RWPE2 (cell line): Measurements from ENCODE around the gene HOXA9.

ENCODE experiments used
- ATAC-seq: fragments of 200-7000 bp; cut with Tn5 transposase; 3 replicates; pipeline ENCODE4 v1.9.1; 2021; ENCODE audit warnings: low read depth
- DNase-seq: peaks from one replicate; pipeline ENCODE4 v3.0.0-alpha.2; 2020; ENCODE audit warnings: low spot score
- H3K27ac ChIP-seq: fragments of 450-650 bp; 2 replicates; pipeline ENCODE4 v1.5.1; 2017; ENCODE audit warnings: mild to moderate bottlenecking; ENCODE audit not compliant: poor library complexity, severe bottlenecking
- H3K27me3 ChIP-seq: fragments of 250-450 bp; sonication (Bioruptor Pico); 2 replicates; pipeline ENCODE4 v1.5.1; 2021; ENCODE audit warnings: mild to moderate bottlenecking, moderate library complexity; ENCODE audit not compliant: insufficient read depth, poor library complexity, severe bottlenecking
- H3K36me3 ChIP-seq: fragments of 250-450 bp; sonication (Bioruptor Pico); 2 replicates; pipeline ENCODE4 v1.5.1; 2020; ENCODE audit warnings: low read depth, mild to moderate bottlenecking, moderate library complexity
- H3K4me1 ChIP-seq: fragments of 250-450 bp; sonication (Bioruptor Pico); 2 replicates; pipeline ENCODE4 v1.5.1; 2021; ENCODE audit warnings: mild to moderate bottlenecking, moderate library complexity; ENCODE audit not compliant: insufficient read depth, poor library complexity, severe bottlenecking
- H3K4me3 ChIP-seq: fragments of 250-450 bp; sonication (Bioruptor Pico); 2 replicates; pipeline ENCODE4 v1.5.1; 2021; ENCODE audit warnings: mild to moderate bottlenecking, moderate library complexity; ENCODE audit not compliant: severe bottlenecking
- H3K9me3 ChIP-seq: fragments of 250-450 bp; sonication (Bioruptor Pico); 2 replicates; pipeline ENCODE4 v1.5.1; 2021; ENCODE audit warnings: mild to moderate bottlenecking, moderate library complexity; ENCODE audit not compliant: severe bottlenecking
- TF ChIP-seq, protein P1 (sequence below): fragments of 450-650 bp; IDR thresholded peaks from one replicate; pipeline ENCODE4 v1.5.1; 2017; ENCODE audit warnings: mild to moderate bottlenecking, moderate library complexity; ENCODE audit not compliant: poor library complexity, severe bottlenecking

Gene HOXA9

DNA sequence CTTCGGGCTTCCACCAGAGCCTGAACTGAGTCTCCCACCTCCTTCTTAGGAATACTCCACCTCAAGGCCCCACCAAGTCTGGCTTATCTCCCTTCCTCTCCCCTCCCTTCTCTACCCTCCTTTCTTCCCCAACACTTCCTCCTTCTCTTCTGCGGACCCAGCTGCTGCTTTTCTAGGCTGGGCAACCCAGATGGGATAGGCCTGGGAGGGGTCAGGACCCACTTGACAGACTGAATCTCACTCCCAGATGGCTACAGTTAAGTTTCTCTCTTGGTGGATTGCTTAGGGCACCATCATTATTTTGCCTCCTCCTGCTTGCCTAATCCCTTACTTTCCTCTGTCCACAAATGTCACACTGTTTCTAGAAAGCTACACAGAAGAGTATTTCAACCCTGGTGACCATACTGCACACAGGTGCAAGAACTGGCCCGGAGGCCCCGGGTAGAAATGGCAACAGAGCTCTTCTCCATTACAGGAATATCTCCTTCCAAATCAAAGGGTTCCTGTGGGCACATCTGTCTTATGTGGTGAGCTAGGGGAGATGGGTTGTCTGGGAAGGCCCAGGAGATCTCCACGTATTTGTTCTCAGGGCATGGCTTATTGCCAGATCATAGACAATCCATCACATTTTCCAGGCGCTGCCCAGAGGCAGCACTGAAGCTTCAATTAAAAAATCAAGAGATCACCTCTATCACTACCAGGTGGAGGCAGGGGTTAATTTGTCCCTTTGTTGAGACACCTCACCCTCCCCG is 24.8 kb upstream of the HOXA9 start:
- TF ChIP-seq, protein P1, sequence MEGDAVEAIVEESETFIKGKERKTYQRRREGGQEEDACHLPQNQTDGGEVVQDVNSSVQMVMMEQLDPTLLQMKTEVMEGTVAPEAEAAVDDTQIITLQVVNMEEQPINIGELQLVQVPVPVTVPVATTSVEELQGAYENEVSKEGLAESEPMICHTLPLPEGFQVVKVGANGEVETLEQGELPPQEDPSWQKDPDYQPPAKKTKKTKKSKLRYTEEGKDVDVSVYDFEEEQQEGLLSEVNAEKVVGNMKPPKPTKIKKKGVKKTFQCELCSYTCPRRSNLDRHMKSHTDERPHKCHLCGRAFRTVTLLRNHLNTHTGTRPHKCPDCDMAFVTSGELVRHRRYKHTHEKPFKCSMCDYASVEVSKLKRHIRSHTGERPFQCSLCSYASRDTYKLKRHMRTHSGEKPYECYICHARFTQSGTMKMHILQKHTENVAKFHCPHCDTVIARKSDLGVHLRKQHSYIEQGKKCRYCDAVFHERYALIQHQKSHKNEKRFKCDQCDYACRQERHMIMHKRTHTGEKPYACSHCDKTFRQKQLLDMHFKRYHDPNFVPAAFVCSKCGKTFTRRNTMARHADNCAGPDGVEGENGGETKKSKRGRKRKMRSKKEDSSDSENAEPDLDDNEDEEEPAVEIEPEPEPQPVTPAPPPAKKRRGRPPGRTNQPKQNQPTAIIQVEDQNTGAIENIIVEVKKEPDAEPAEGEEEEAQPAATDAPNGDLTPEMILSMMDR, result no peak
- H3K4me1 ChIP-seq, result peaks cover 35% of the 10 kb centered on the region
- DNase-seq, result peak; percentile 15
- H3K9me3 ChIP-seq, result no peaks in the 10 kb centered on the region
- peak overlapping the region; percentile 92 for H3K27ac ChIP-seq
- no peak for ATAC-seq
- H3K4me3 ChIP-seq, result no peak overlapping the region
- H3K36me3 ChIP-seq, result peaks cover 11% of the 10 kb centered on the region
- no peaks in the 10 kb centered on the region for H3K27me3 ChIP-seq

DNA sequence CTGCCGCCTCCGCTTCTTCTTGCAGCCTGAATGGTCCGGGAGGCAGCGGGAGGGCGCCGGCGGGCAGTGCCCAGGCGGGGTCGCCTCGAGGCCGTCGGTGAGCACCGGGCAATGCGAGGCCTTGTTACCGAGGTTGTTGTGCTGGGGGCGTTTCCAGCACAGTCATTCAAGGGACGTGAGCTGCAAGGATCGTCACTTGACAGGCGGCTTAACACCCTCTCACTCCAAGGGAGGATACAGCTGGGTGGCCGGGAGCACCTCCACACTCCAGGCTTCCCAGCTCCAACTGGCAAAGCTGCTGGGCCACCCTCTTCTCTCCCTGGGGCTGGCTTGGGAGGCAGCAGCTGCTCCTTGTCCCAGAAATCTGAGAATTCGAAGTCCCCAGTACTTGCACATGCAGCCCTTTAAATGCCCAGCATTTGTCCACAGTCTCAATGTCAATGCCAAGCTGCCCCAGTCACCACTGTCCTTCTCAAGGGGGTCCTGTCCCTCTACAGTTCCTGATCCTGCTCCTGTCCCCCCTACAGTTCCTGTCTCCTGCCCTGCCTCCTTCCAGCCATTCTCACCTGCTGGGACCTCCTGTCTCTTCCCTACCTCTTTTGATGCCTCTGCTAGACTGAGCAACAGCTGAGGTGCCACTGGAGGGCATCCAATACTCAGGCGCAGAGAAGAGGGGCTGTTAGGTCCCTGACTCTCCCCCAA is 24.1 kb upstream of the HOXA9 start:
- Histone ChIP-seq H3K27ac (peak overlapping the region; percentile 92), H3K4me3 (peak overlapping the region; percentile 49), H3K27me3 (no peaks in the 10 kb centered on the region), H3K4me1 (peaks cover 33% of the 10 kb centered on the region), H3K9me3 (no peaks in the 10 kb centered on the region), H3K36me3 (peaks cover 4% of the 10 kb centered on the region; the same call in 1 of the 2 replicates)
- ATAC-seq (peak; percentile 3), DNase-seq (peak; percentile 58)
- TF ChIP-seq, protein P1, result peak; percentile 8

GRCh38 chr7:27188386-27189294 is 23.3 kb upstream of the HOXA9 start:
- Histone ChIP-seq H3K4me1 (peaks cover 33% of the 10 kb centered on the region), H3K27me3 (no peaks in the 10 kb centered on the region), H3K4me3 (peak overlapping the region; percentile 49), H3K27ac (peak overlapping the region; percentile 92), H3K9me3 (no peaks in the 10 kb centered on the region), H3K36me3 (no peaks in the 10 kb centered on the region)
- TF ChIP-seq, protein P1, result no peak
- ATAC-seq (0 out of 3 replicates have a peak, but pooled peaks have one; percentile 1), DNase-seq (peak; percentile 71)

DNA sequence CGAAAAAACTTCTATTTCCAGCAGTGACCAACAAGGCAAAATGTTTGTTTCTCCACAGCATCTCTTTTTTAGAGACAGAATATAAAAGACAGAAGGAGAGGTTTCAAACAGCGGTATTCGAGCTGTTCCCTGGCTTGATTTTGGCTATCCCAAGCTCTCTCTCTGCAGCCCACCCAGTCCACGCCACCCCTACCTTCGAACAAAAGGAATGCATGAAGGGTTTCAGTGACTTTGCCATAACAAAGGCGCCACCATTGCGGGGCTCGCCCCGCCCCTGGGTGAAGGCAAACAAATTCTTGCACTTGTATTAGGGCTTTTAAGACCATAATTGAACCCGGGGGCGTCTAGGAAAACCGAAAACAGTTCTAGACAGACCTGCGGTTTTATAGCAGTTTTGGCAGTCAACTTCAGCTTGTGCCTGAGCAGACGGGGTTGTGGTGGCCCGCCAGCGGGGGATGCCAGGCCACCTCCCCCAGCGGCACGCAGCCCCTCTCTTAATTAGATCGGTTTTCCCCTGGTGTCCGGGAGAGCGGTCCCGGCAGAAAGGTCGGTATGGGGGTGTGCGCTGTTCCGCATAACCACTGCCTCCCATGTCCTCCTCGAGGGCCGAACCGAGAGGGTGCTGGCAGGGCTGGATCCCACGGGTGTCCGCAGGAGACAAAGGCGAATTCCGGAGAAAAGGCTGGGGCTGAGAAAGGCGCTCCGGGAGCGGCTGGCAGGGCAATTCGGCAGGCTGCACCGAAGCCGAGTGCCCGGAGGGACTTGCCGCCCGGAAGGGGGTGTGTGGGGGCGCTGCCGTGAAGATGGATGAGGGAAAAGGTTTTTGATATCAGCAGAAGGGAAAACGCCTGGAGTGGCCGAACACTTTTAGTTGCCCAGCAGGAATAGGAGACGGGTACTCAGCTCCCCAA is 22.4 kb upstream of the HOXA9 start:
- no peak for ATAC-seq
- peaks cover 33% of the 10 kb centered on the region for H3K4me1 ChIP-seq
- no peaks in the 10 kb centered on the region for H3K27me3 ChIP-seq

More for the DNA sequence above, 22.4 kb upstream of the HOXA9 start:
- no peaks in the 10 kb centered on the region for H3K36me3 ChIP-seq
- peak; percentile 54 for DNase-seq
- no peaks in the 10 kb centered on the region for H3K9me3 ChIP-seq
- peak overlapping the region; percentile 49 for H3K4me3 ChIP-seq
- TF ChIP-seq, protein P1, result no peak
- peak overlapping the region; percentile 92 for H3K27ac ChIP-seq
